K562 (cell line): ENCODE data around the gene S100A9. TPM values are rescaled to one million over a fixed set of nuclear protein-coding genes. Genes with fewer than 3 reads are reported as not detected.

Experiments used
- ATAC-seq: fragments of 200-7000 bp; cut with Tn5 transposase; 3 replicates; pipeline ENCODE4 v1.9.1; 2020; ENCODE audit warnings: moderate library complexity
- BruUV-seq: library from RNA; stranded (reverse); fragments of 400-500 nt; replicated peaks from 2 replicates; lab custom pipeline; 2021; lab: Mats Ljungman, UMichigan
- CTCF ChIA-PET: fragments of 300-600 bp; formaldehyde crosslinking; extraction: SDS; loops from one replicate; lab custom pipeline; 2021; ENCODE audit warnings: low intra/inter-chr PET ratio; lab: Yijun Ruan, JAX
- POLR2A ChIA-PET: fragments of 300-600, 350-650 bp; sonication (Branson Sonifier 250); formaldehyde crosslinking; extraction: SDS; loops from one replicate; lab custom pipeline; 2021; ENCODE audit warnings: antibody characterized with exemption, inconsistent platforms; lab: Yijun Ruan, JAX
- DNase-seq, 4 experiments: peaks; one replicate each; pipeline versions ENCODE4 v3.0.0 to v3.0.0-alpha.2; 2011 to 2018; ENCODE audit warnings: low spot score in 3 of 4, mixed read lengths in 3 of 4; ENCODE audit errors: extremely low read depth in 1 of 4
- FAIRE-seq: peaks from 2 replicates; lab custom pipeline; 2011; peaks lifted over from hg19 to GRCh38; lab: Jason Lieb, UNC
- H2AFZ ChIP-seq: 2 replicates; pipeline ENCODE4 v1.6.0; 2011; ENCODE audit warnings: low read depth, low read length, control low read depth, inconsistent platforms
- H3K27ac ChIP-seq: fragments of 200-600 bp; 3 replicates; pipeline ENCODE4 v1.8.0; 2011; ENCODE audit warnings: low read depth, mild to moderate bottlenecking, control low read depth, inconsistent platforms, low read length, moderate library complexity, mixed read lengths; ENCODE audit errors: extremely low read depth
- H3K27me3 ChIP-seq, 2 experiments: fragments of 300-600 bp in 1 of 2; 2 replicates in 1 of 2; 3 replicates in 1 of 2; pipeline versions ENCODE4 v1.6.0 to v1.8.0; 2011; ENCODE audit warnings: inconsistent platforms in 2 of 2, low read length in 2 of 2, mild to moderate bottlenecking in 1 of 2, mixed read lengths in 1 of 2, moderate library complexity in 1 of 2; ENCODE audit not compliant: control insufficient read depth in 2 of 2, insufficient read depth in 2 of 2
- H3K36me3 ChIP-seq: fragments of 300-600 bp; 3 replicates; pipeline ENCODE4 v1.8.0; 2011; ENCODE audit warnings: mild to moderate bottlenecking, low read length, inconsistent platforms; ENCODE audit not compliant: control insufficient read depth, insufficient read depth
- H3K4me1 ChIP-seq, 2 experiments: fragments of 200-600 bp in 1 of 2; replicated peaks in 1 of 2; 2 replicates in 1 of 2; 3 replicates in 1 of 2; pipeline versions ENCODE4 v1.5.1 to v1.8.0; 2011; ENCODE audit warnings: inconsistent platforms in 2 of 2, low read length in 2 of 2, mild to moderate bottlenecking in 1 of 2, mixed read lengths in 1 of 2, moderate library complexity in 1 of 2; ENCODE audit not compliant: control insufficient read depth in 2 of 2, insufficient read depth in 2 of 2
- H3K4me2 ChIP-seq: 2 replicates; pipeline ENCODE4 v1.6.1; 2011; ENCODE audit warnings: low read length, control low read depth, inconsistent platforms, mixed read lengths; ENCODE audit not compliant: insufficient read depth
- H3K4me3 ChIP-seq: fragments of 200-600 bp; sonication (generic), shearing (Covaris generic); 2 replicates; pipeline ENCODE4 v1.5.1; 2016; ENCODE audit warnings: control low read depth, inconsistent platforms
- H3K79me2 ChIP-seq: fragments of 200-600 bp; 3 replicates; pipeline ENCODE4 v1.8.0; 2011; ENCODE audit warnings: low read length, inconsistent platforms; ENCODE audit not compliant: control insufficient read depth, insufficient read depth
- H3K9ac ChIP-seq, 2 experiments: 2 replicates each; pipeline versions ENCODE4 v1.6.0 to v1.6.1; 2011; ENCODE audit warnings: low read depth in 2 of 2, low read length in 2 of 2, control low read depth in 1 of 2, inconsistent platforms in 1 of 2, mild to moderate bottlenecking in 1 of 2, mixed read lengths in 1 of 2; ENCODE audit not compliant: insufficient read depth in 1 of 2
- H3K9me1 ChIP-seq: one replicate; pipeline ENCODE4 v1.6.0; 2011; ENCODE audit warnings: inconsistent platforms, mild to moderate bottlenecking, low read length, moderate library complexity; ENCODE audit not compliant: control insufficient read depth, insufficient read depth
- H3K9me3 ChIP-seq: replicated peaks from 2 replicates; pipeline ENCODE4 v1.5.1; 2011; ENCODE audit warnings: low read depth, low read length, inconsistent platforms; ENCODE audit not compliant: control insufficient read depth, insufficient read depth
- H4K20me1 ChIP-seq: replicated peaks from 2 replicates; pipeline ENCODE4 v1.6.1; 2011; ENCODE audit warnings: low read length, inconsistent platforms, mixed read lengths; ENCODE audit not compliant: control insufficient read depth, insufficient read depth
- ARID1B ChIP-seq: fragments of 450-650 bp; IDR thresholded peaks from 2 replicates; pipeline ENCODE4 v1.6.1; 2016; ENCODE audit warnings: antibody characterized with exemption, mild to moderate bottlenecking, inconsistent platforms
- EGR1 ChIP-seq: fragments of 450-650 bp; conservative IDR thresholded peaks from 2 replicates; pipeline ENCODE4 v1.6.1; 2017; ENCODE audit warnings: mild to moderate bottlenecking
- ETV6 ChIP-seq, 3 experiments: fragments of 150-350 bp in 1 of 3; sonication (generic) in 1 of 3; formaldehyde crosslinking in 1 of 3; IDR thresholded peaks; 2 replicates each; pipeline versions ENCODE4 v1.6.1 to v1.8.0; 2014 to 2022; ENCODE audit warnings: borderline replicate concordance in 2 of 3, low read depth in 2 of 3, antibody characterized with exemption in 1 of 3, low read length in 1 of 3, mild to moderate bottlenecking in 1 of 3, missing genetic modification reagents in 1 of 3
- FIP1L1 ChIP-seq: fragments of 200-400 bp; formaldehyde crosslinking; IDR thresholded peaks from 2 replicates; pipeline ENCODE4 v1.6.1; 2018; ENCODE audit warnings: mild to moderate bottlenecking, low read depth, low read length; ENCODE audit not compliant: poor library complexity, severe bottlenecking
- HDAC1 ChIP-seq, 2 experiments: fragments of 450-650 bp; IDR thresholded peaks; 2 replicates each; pipeline ENCODE4 v1.6.1; 2016 to 2017; ENCODE audit warnings: inconsistent platforms in 1 of 2, mild to moderate bottlenecking in 1 of 2, moderate library complexity in 1 of 2
- MAFG ChIP-seq: fragments of 450-650 bp; conservative IDR thresholded peaks from 2 replicates; pipeline ENCODE4 v1.6.1; 2016; ENCODE audit warnings: missing genetic modification characterization, missing compliant biosample characterization
- NR1H2 ChIP-seq: sonication (generic); formaldehyde crosslinking; IDR thresholded peaks from 2 replicates; pipeline ENCODE4 v1.4.0; 2020; ENCODE audit warnings: mild to moderate bottlenecking, missing genetic modification reagents
- NRF1 ChIP-seq, 2 experiments: fragments of 450-650 bp; IDR thresholded peaks in 1 of 2; conservative IDR thresholded peaks in 1 of 2; 2 replicates each; pipeline ENCODE4 v1.6.1; 2014; ENCODE audit warnings: mild to moderate bottlenecking in 2 of 2
- PPARD ChIP-seq: fragments of 250-450 bp; sonication (Bioruptor Pico); IDR thresholded peaks from 2 replicates; pipeline ENCODE4 v1.8.0; 2022; ENCODE audit warnings: inconsistent platforms, mild to moderate bottlenecking, moderate library complexity
- SMAD3 ChIP-seq: fragments of 450-650 bp; formaldehyde crosslinking; conservative IDR thresholded peaks from 2 replicates; pipeline ENCODE4 v1.4.0; 2020; ENCODE audit warnings: mild to moderate bottlenecking
- SUPT5H ChIP-seq: fragments of 450-650 bp; IDR thresholded peaks from 2 replicates; pipeline ENCODE4 v1.6.1; 2016
- ZNF12 ChIP-seq: sonication (generic); formaldehyde crosslinking; IDR thresholded peaks from 2 replicates; pipeline ENCODE4 v1.4.0; 2020; ENCODE audit warnings: mild to moderate bottlenecking, missing genetic modification reagents
- whole genome bisulfite sequencing: fragments of 100-300 bp; shearing (Covaris generic); methylation state at CpG from one replicate; pipeline ENCODE4 v1.1.6; 2016; ENCODE audit warnings: low coverage, mixed read lengths; ENCODE audit not compliant: insufficient coverage; ENCODE audit errors: missing lambda C conversion rate; 5-methylcytosine and 5-hydroxymethylcytosine counted together
- in situ Hi-C: fragments of 300-500 bp; cut with MboI; formaldehyde crosslinking; loops from 4 replicates; pipeline ENCODE4 v1.15.0; 2018; ENCODE audit warnings: inconsistent platforms, mixed read lengths
- intact Hi-C: fragments of 100-400 bp; cut with micrococcal nuclease; formaldehyde crosslinking; loops from 2 replicates; pipeline ENCODE4 v1.14.2; 2022
- polyA plus RNA-seq, 8 experiments: library from polyadenylated mRNA; depleted of rRNA in 4 of 8; stranded (reverse) in 5 of 8; unstranded in 3 of 8; fragments of >200 nt; fragmentation: Nextera tagmentation in 2 of 8; fragmentation: Illumina TruSeq in 1 of 8; extraction: Ambion mirVana in 2 of 8; extraction: Trizol in 1 of 8; gene quantifications; 2 replicates each; pipeline versions ENCODE4 v1.2.1 to v1.2.3, GENCODE V29; 2011 to 2014; ENCODE audit warnings: inconsistent platforms in 1 of 8, missing spikeins in 1 of 8
- total RNA-seq, 7 experiments: library from RNA; depleted of rRNA in 6 of 7; stranded (reverse); fragments of >200 nt in 6 of 7; fragmentation: Illumina TruSeq in 2 of 7; extraction: Trizol in 2 of 7; gene quantifications; 2 replicates each; pipeline versions ENCODE4 v1.2.1 to v1.2.3, GENCODE V29; 2011 to 2021; ENCODE audit warnings: low replicate concordance in 1 of 7

S100A9 gene
- total and polyA plus RNA-seq, 9 of the 15 experiments (the other 6 are each of a cell fraction or from before 2014, with no cell fraction given) = 0.80 TPM; not detected in 8

DNA sequence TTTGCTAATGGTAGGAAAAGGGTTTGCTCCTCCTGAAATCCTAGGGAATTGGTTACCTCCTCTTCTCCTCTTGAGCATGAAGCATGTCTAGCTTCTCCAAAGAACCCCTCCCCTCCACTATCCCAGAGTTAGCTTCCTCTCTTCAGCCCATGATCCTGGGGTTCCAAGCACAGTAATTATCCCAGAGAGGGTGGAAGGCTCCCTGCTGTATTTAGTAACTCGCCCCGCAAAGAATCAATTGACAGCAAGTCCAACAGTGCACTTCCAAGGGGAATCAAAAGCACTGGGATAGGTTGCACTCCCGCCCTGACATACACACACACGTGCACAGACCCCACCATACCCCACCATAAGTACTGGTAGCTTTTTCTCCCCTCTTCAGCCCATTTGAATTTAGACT is 30.1 kb downstream of the S100A9 start:
- TF ChIP-seq FIP1L1 (no peak), MAFG (tag) (no peak), SMAD3 (no peak), ARID1B (no peak), EGR1 (no peak), NR1H2 (CRISPR knock-in tag) (no peak), NRF1 (conservative IDR thresholded peaks at IDR 0.05 in 1 of 2, IDR thresholded peaks at IDR 0.05 in 1 of 2) (no peak), SUPT5H (no peak), ZNF12 (CRISPR knock-in tag) (no peak), HDAC1 (IDR thresholded peaks at IDR 0.05) (no peak), ETV6 (IDR thresholded peaks at IDR 0.05; ENCODE audit: borderline replicate concordance in 1 of 2, low read depth in 2 of 2, low read length in 1 of 2) (no peak), ETV6 (CRISPR knock-in tag; IDR thresholded peaks at IDR 0.05; ENCODE audit: borderline replicate concordance) (no peak), PPARD (CRISPR knock-in tag) (no peak)
- intact Hi-C loops (no loop called here), in situ Hi-C loops (no loop called here)
- Histone ChIP-seq H3K9ac (no peak overlapping the region), H3K27ac (no peak overlapping the region), H2AFZ (no peak overlapping the region), H3K9me3 (no peaks in the 10 kb centered on the region), H4K20me1 (peaks cover 3% of the 10 kb centered on the region; the same call in 1 of the 2 replicates), H3K4me1 (peaks cover 0 to 6% of the 10 kb centered on the region in 2 experiments; a peak in 1 of 5 replicates), H3K36me3 (no peaks in the 10 kb centered on the region), H3K4me3 (no peak overlapping the region), H3K27me3 (peaks cover 0 to 21% of the 10 kb centered on the region in 2 experiments; a peak in 4 of 5 replicates), H3K9me1 (no peaks in the 10 kb centered on the region), H3K4me2 (no peak overlapping the region), H3K79me2 (no peaks in the 10 kb centered on the region)
- ChIA-PET POLR2A (interaction anchor here (0.6 kb wide), 1 partner anchor 90 kb away, joined by 3 read pairs; no protein-coding TSS in a partner anchor), CTCF (no interaction called here)
- DNase-seq (no peak), ATAC-seq (no peak), FAIRE-seq (no peak)
- BruUV-seq = no TSS peak
- WGBS = 5% methylated on average over 4 of the region's 4 CpGs
